GM18870 (cell line): ENCODE results near the gene PBLD.

ENCODE experiments used
- ATAC-seq: cut with Tn5 transposase; IDR thresholded peaks from one replicate; pipeline ENCODE4 v1.9.1; 2021; ENCODE audit warnings: moderate library complexity; ENCODE audit not compliant: unreplicated experiment

The PBLD gene

DNA sequence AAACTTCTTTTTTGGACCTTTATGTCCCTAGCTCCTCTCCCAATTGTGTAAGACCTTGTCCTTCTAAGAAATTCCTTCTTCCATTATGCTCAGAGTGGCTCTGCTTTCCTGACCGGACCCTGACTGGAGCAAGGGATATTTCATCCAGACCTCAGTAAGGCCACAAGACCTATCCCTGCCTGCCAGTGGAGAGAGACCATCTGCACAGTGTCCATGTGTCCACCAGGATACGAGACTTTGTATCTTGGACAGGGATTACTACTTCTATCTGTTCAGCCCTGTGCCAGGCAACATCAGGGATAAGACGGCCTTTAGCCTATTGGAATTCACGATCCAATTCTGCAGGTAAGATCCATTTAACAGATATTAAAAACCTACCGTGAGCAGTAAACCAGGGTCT is 93.7 kb downstream of the PBLD start:
- ATAC-seq: no peak

DNA sequence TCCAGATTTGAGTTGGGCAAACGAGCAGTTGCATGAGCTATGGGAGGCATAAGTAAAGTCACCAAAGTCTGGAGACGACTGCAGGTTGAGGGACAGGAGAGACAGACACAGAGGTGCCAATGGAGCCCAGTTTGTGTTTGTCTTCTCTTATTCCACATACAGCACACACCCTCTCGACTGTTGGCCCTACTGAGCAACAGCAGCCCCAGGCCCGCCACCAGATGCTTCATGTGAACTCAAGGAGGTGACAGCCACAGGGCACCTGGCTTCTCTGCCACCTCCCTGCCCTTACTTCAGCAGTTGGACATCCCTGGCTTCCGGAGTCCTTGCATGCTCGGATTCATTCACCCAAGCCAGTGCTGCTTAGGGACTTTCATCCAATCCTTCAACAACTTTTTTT is 94.4 kb downstream of the PBLD start:
- ATAC-seq: no peak

DNA sequence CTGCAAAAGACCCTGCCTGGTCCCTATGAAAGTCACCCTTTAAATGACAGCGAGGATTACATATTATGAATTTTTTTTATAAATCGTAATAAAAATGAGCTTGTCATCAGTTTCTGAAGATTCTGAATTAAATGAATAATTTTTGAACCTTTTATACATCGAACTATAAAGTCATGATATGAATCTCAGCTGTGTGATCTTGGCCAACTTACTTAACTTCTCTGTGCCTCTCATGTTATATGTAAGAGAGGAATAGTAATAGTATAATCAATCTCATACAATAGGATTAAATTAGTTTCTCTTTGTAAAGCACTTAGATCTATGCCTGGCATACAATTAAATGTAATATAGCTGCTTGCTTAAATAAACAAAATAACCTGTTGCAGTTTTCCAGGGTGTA is 95.6 kb downstream of the PBLD start:
- ATAC-seq: no peak

DNA sequence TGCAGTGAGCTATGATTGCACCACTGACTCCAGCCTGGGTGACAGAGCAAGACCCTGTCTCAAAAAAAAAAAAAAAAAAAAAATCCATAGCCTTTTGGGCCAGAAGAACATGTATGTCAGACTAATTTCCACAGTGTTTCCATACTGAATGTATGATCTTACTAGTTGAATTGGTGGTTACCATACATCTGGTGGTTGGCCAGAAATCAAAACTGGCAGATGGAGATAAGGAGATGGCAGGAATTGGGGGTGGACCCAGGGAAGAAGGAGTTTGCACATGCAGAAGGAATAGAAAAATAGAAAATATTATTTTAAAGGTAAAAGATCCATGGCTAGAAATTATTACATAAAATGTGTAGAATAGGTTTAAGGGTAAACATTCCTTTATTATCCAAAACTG is 97.1 kb downstream of the PBLD start:
- ATAC-seq: no peak

DNA sequence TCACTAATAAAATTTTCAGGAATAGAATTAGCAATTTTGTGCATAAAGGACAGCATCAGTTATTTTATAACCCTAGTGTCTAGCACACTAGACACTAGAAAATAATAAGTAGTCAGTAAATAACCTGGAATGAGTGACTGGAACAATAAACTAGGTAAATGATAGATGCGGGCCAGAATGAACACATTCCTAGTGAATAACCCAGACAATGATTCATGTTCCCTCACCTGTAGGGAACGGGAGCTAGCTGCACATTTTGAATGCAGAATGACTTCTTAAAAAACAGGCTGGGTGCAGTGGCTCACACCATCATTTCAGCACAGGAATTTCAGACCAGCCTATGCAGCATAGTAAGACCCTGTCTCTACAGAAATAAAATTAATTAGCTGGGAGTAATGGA is 97.6 kb downstream of the PBLD start:
- no peak for ATAC-seq

DNA sequence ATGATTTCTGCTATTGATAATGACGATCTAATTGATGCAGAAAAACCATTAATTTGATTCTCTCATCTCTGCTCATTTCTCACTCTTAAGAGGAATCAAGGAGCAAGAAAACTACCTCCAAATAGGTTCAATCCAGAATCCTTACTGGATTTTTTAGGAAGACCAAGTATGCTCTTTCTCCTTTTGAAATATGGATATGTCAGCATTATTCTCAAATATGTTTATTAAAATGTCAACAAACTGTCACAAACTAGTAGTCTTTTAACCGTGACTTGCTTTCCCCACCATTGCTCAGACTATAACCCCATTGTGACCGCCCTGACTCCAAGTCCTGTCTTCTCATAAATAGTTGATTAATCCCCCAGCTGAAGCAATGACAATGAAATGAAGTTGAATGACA is 99.7 kb downstream of the PBLD start:
- ATAC-seq: no peak
